Measurements from ENCODE around the gene FARS2. TPM values are rescaled to one million over a fixed set of nuclear protein-coding genes. Genes with fewer than 3 reads are reported as not detected.

Gene FARS2
- polyA plus RNA-seq, 1 donor (not counting 4 experiments of a cell fraction or from before 2014, with no cell fraction given), result 21.3 TPM

DNA sequence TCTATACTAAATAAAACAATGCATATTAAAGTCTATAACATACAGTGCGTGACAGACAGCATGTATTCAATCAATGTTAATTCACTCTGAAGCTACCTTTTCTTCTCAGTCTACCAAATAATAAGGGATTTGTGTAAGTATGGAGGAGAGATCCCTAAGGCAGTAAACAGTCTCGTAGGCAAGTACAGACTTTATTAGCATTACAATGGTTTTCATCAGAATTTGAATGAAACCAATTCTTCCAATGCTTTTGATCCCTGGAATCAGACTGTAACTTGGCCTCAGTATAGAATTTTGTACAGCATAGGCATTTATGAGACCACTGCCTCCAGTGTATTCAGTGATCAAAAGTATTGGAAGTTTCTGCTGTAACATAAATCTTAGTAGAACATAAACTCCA is 20.1 kb upstream of the FARS2 start:
- Histone ChIP-seq H3K4me1 (ENCODE audit: control insufficient read depth, extremely low read depth, insufficient read depth, low read length) (peaks cover 7% of the 10 kb centered on the region), H3K4me2 (ENCODE audit: control insufficient read depth, extremely low read depth, insufficient read depth, low read depth, low read length) (no peak overlapping the region), H2AFZ (ENCODE audit: control insufficient read depth, low read length) (no peak overlapping the region), H3K4me3 (ENCODE audit: control insufficient read depth in 2 of 3, extremely low read depth in 1 of 3, insufficient read depth in 2 of 3, low read depth in 1 of 3, low read length in 3 of 3) (no peak overlapping the region), H3K9me1 (ENCODE audit: control insufficient read depth, extremely low read depth, insufficient read depth, low read length) (no peaks in the 10 kb centered on the region), H3K79me2 (ENCODE audit: control insufficient read depth, insufficient read depth, low read length) (peaks cover 16% of the 10 kb centered on the region), H3K9ac (ENCODE audit: control insufficient read depth, extremely low read depth, insufficient read depth, low read length) (no peak overlapping the region), H3K36me3 (ENCODE audit: control insufficient read depth in 2 of 2, extremely low read depth in 1 of 2, insufficient read depth in 2 of 2, low read length in 2 of 2) (peaks cover 1 to 3% of the 10 kb centered on the region in 2 experiments), H3K27ac (ENCODE audit: control insufficient read depth, insufficient read depth, low read length) (no peak overlapping the region), H4K20me1 (ENCODE audit: control insufficient read depth, extremely low read depth, insufficient read depth, low read length) (no peaks in the 10 kb centered on the region), H3K27me3 (ENCODE audit: control insufficient read depth, extremely low read depth, insufficient read depth, low read length) (no peaks in the 10 kb centered on the region), H3K9me3 (ENCODE audit: control insufficient read depth, low read depth, low read length) (no peaks in the 10 kb centered on the region)
- TF ChIP-seq EZH2 (IDR thresholded peaks at IDR 0.05; ENCODE audit: low read length), result no peak
- TF ChIP-seq, protein P1, sequence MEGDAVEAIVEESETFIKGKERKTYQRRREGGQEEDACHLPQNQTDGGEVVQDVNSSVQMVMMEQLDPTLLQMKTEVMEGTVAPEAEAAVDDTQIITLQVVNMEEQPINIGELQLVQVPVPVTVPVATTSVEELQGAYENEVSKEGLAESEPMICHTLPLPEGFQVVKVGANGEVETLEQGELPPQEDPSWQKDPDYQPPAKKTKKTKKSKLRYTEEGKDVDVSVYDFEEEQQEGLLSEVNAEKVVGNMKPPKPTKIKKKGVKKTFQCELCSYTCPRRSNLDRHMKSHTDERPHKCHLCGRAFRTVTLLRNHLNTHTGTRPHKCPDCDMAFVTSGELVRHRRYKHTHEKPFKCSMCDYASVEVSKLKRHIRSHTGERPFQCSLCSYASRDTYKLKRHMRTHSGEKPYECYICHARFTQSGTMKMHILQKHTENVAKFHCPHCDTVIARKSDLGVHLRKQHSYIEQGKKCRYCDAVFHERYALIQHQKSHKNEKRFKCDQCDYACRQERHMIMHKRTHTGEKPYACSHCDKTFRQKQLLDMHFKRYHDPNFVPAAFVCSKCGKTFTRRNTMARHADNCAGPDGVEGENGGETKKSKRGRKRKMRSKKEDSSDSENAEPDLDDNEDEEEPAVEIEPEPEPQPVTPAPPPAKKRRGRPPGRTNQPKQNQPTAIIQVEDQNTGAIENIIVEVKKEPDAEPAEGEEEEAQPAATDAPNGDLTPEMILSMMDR (optimal IDR thresholded peaks at IDR 0.05 in 1 of 3, IDR thresholded peaks at IDR 0.05 in 1 of 3, conservative IDR thresholded peaks at IDR 0.05 in 1 of 3; ENCODE audit: extremely low read depth in 1 of 3, insufficient read depth in 2 of 3, low read length in 3 of 3), result no peak
- no peak for DNase-seq (ENCODE audit: low read depth, low spot score)
- no peak for FAIRE-seq
- dilution Hi-C loops (cut with MboI; ENCODE audit: extremely low pct_ligation_motif_present, low sequenced_read_pairs), result no loop called here

DNA sequence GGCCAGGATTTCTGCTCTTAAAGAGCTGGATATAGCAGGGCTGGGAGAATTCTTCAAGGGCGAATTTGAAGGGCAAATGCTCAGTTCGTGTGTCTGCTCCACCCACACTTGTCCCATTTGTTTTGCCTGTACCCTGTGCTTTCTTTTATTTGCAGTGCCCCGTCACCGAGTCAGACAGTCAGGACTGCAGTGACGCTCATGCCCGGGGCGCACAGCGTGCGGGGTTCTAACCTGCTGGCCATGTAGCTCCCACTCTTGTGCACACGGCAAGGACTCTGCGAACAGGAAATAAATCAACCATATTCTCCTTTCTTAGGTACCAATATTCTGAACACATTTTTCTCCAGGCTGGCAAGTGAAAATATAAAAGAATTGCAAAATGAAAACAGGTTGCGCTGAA is 18.2 kb upstream of the FARS2 start:
- no peaks in the 10 kb centered on the region for H4K20me1 ChIP-seq (ENCODE audit: control insufficient read depth, extremely low read depth, insufficient read depth, low read length)
- H3K4me3 ChIP-seq (ENCODE audit: control insufficient read depth in 2 of 3, extremely low read depth in 1 of 3, insufficient read depth in 2 of 3, low read depth in 1 of 3, low read length in 3 of 3), result no peak overlapping the region
- H3K27me3 ChIP-seq (ENCODE audit: control insufficient read depth, extremely low read depth, insufficient read depth, low read length), result no peaks in the 10 kb centered on the region
- H3K4me1 ChIP-seq (ENCODE audit: control insufficient read depth, extremely low read depth, insufficient read depth, low read length), result peaks cover 15% of the 10 kb centered on the region
- no peak overlapping the region for H3K9ac ChIP-seq (ENCODE audit: control insufficient read depth, extremely low read depth, insufficient read depth, low read length)
- DNase-seq (ENCODE audit: low read depth, low spot score) (no peak), FAIRE-seq (no peak)
- no peak overlapping the region for H2AFZ ChIP-seq (ENCODE audit: control insufficient read depth, low read length)
- dilution Hi-C loops (cut with MboI; ENCODE audit: extremely low pct_ligation_motif_present, low sequenced_read_pairs), result no loop called here
- H3K9me1 ChIP-seq (ENCODE audit: control insufficient read depth, extremely low read depth, insufficient read depth, low read length), result no peaks in the 10 kb centered on the region
- no peaks in the 10 kb centered on the region for H3K9me3 ChIP-seq (ENCODE audit: control insufficient read depth, low read depth, low read length)
- H3K4me2 ChIP-seq (ENCODE audit: control insufficient read depth, extremely low read depth, insufficient read depth, low read depth, low read length), result no peak overlapping the region
- peaks cover 25% of the 10 kb centered on the region for H3K79me2 ChIP-seq (ENCODE audit: control insufficient read depth, insufficient read depth, low read length)
- H3K27ac ChIP-seq (ENCODE audit: control insufficient read depth, insufficient read depth, low read length), result no peak overlapping the region
- no peak for TF ChIP-seq EZH2 (IDR thresholded peaks at IDR 0.05; ENCODE audit: low read length)
- TF ChIP-seq, protein P1 (optimal IDR thresholded peaks at IDR 0.05 in 1 of 3, IDR thresholded peaks at IDR 0.05 in 1 of 3, conservative IDR thresholded peaks at IDR 0.05 in 1 of 3; ENCODE audit: extremely low read depth in 1 of 3, insufficient read depth in 2 of 3, low read length in 3 of 3), result no peak
- peaks cover 1 to 3% of the 10 kb centered on the region in 2 experiments for H3K36me3 ChIP-seq (ENCODE audit: control insufficient read depth in 2 of 2, extremely low read depth in 1 of 2, insufficient read depth in 2 of 2, low read length in 2 of 2)
